Brain microvascular endothelial cell (primary cell): ENCODE measurements around the gene SH3D21.

Experiments
- DNase-seq: peaks from one replicate; pipeline ENCODE4 v3.0.0-alpha.2; 2020
- H3K27ac ChIP-seq: fragments of 250-450 bp; sonication (Bioruptor Pico); 2 replicates; pipeline ENCODE4 v1.5.1; 2020; ENCODE audit warnings: mild to moderate bottlenecking, moderate library complexity
- H3K27me3 ChIP-seq: fragments of 250-450 bp; sonication (Bioruptor Pico); replicated peaks from 2 replicates; pipeline ENCODE4 v1.5.1; 2020; ENCODE audit warnings: mild to moderate bottlenecking
- H3K36me3 ChIP-seq: fragments of 250-450 bp; sonication (Bioruptor Pico); replicated peaks from 2 replicates; pipeline ENCODE4 v1.5.1; 2020; ENCODE audit warnings: mild to moderate bottlenecking
- H3K4me3 ChIP-seq: 2 replicates; pipeline ENCODE4 v1.5.1; 2011; ENCODE audit warnings: low read depth, mild to moderate bottlenecking, control low read depth, low read length, moderate library complexity
- in situ Hi-C: cut with HindIII; loops from 2 replicates; pipeline ENCODE4 v1.10.0; 2017; ENCODE audit warnings: low sequenced_read_pairs, low pct_ligation_motif_present
- TF ChIP-seq, protein P1 (sequence below): IDR thresholded peaks from 2 replicates; pipeline ENCODE4 v1.5.1; 2011; ENCODE audit warnings: low read depth, mild to moderate bottlenecking, moderate library complexity, low read length, control low read depth, inconsistent platforms; ENCODE audit errors: missing control alignments

SH3D21 gene

DNA sequence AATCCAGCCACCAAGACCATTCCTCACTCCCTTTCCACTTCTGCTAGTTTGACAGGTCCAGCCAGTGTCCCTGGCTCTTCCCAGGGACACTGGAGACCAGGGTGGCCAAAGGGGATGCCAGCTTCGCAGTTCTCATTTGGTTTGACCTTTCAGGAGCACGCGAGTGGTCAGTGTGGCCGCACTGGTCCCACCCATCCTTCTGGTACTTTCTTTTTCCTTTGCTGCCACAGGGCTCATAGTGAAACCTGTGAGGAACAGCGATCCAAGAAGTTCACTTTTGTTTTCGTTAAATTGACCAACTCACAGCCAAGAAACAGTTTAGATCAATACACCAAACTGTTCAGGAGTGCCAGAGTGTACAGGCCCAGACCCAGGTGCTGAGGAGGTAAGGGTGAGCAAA is 31.7 kb downstream of the SH3D21 start:
- peaks cover 34% of the 10 kb centered on the region for H3K36me3 ChIP-seq
- in situ Hi-C loops = no loop called here
- DNase-seq = no peak
- no peaks in the 10 kb centered on the region for H3K27me3 ChIP-seq
- TF ChIP-seq, protein P1, sequence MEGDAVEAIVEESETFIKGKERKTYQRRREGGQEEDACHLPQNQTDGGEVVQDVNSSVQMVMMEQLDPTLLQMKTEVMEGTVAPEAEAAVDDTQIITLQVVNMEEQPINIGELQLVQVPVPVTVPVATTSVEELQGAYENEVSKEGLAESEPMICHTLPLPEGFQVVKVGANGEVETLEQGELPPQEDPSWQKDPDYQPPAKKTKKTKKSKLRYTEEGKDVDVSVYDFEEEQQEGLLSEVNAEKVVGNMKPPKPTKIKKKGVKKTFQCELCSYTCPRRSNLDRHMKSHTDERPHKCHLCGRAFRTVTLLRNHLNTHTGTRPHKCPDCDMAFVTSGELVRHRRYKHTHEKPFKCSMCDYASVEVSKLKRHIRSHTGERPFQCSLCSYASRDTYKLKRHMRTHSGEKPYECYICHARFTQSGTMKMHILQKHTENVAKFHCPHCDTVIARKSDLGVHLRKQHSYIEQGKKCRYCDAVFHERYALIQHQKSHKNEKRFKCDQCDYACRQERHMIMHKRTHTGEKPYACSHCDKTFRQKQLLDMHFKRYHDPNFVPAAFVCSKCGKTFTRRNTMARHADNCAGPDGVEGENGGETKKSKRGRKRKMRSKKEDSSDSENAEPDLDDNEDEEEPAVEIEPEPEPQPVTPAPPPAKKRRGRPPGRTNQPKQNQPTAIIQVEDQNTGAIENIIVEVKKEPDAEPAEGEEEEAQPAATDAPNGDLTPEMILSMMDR = no peak
- no peak overlapping the region for H3K27ac ChIP-seq
- H3K4me3 ChIP-seq = no peak overlapping the region

- H3K27me3 ChIP-seq = no peaks in the 10 kb centered on the region
- peaks cover 45% of the 10 kb centered on the region for H3K36me3 ChIP-seq
- no peak overlapping the region for H3K4me3 ChIP-seq
- DNase-seq = no peak
- TF ChIP-seq, protein P1 = no peak
- no peak overlapping the region for H3K27ac ChIP-seq
- in situ Hi-C loops = no loop called here
Measured at GRCh38 chr1:36339215-36339614, 33.0 kb downstream of the SH3D21 start.

DNA sequence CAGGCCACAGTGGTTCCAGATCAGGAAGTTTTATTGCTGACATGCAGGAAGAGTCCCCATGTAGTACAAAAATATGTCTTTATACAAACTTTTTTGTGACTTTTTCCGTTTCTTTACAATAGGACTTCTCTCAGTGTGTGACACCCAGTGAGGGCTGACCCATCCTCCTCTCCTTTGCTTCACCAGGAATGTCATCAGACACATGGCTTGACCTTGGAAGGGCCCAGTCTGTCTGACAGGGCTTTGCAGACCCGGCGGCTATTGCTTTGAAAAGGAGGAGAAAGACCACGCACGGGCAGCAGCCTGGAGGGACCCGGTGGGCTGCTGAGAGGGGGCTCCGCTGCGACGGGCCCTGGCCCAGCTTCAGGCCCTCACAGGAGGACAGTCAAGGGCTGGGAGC is 33.4 kb downstream of the SH3D21 start:
- no peak for DNase-seq
- H3K27ac ChIP-seq = no peak overlapping the region

DNA sequence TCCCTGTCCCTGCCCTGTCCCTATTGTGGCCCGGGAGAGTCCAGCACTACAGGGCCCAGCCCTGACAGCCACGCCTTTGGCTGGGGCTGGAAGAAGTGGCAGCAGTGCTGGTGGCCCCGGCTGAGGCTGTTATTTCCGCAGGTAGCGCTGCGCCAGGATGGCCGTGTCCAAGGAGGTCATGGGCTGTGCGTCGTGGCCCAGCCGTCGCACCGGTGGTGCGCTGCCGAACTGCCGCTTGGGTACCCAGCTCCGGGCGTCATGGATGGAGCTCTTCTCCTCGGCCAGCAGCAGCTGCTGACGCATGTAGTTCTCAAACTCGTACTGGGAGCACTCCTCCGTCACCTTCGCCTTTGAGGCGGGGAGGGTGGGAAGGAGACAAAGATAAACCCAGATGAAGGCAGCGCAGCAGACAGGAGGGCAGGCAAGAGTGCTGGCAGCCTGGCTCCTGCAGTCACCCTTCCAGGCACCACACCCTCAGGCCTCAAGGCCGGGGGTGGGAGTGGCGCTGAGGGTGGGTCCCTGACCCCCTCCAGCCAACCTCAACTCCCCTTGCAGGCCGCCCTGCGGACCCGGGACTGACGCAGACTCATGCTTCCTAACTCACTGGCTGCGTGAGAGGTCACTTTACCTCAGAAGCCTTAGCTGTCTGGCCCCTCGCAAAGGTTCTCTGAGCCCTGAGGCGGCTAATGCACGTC is 35.6 kb downstream of the SH3D21 start:
- H3K4me3 ChIP-seq = no peak overlapping the region
- no peak for DNase-seq
- TF ChIP-seq, protein P1 = no peak
- H3K36me3 ChIP-seq = peaks cover 59% of the 10 kb centered on the region
- H3K27me3 ChIP-seq = no peaks in the 10 kb centered on the region
- in situ Hi-C loops = no loop called here
- H3K27ac ChIP-seq = no peak overlapping the region

More for the DNA sequence above, 33.4 kb downstream of the SH3D21 start:
- in situ Hi-C loops = no loop called here
- TF ChIP-seq, protein P1 = no peak
- Histone ChIP-seq H3K27me3 (no peaks in the 10 kb centered on the region), H3K4me3 (no peak overlapping the region), H3K36me3 (peaks cover 45% of the 10 kb centered on the region)

DNA sequence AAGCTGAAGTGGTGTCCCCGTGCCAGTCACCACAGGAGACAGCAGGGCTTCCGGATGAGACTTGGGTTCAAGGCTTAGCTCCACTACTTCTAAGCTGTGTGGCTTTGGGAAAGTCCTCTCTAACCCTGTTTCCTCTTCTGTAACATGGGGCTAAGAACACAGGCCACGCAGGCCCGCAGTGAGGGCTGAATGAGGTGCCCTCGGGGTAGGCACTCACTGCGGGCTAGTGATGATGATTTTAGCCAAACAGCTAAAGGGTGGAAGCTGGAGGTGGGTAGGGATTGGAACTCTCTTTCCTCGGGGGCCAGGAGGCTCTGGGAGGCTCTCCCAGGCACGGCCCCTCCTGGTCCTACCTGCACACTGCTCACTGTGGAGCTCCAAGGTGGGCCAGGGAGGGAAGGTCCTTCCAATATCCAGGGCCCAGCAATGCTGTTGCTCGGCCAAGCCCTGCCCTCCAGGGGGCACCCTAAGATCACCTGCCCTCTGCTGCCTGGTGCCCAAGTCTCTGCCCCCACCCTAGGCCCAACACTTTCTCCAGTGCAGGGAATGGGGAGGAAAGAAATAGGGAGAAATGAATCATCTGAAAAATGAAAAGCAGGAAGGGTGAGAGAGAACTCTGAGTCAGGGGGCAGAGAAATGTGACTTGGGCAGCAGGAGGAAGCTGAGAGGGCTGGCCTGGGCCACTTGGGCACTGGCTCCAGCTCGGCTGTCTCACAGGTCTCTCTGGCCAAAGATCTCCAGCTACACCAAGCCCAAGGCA is 36.4 kb downstream of the SH3D21 start:
- Histone ChIP-seq H3K4me3 (no peak overlapping the region), H3K27me3 (no peaks in the 10 kb centered on the region), H3K27ac (peak overlapping the region; percentile 63), H3K36me3 (peaks cover 65% of the 10 kb centered on the region)
- in situ Hi-C loops = no loop called here
- peak; percentile 29 for DNase-seq
- TF ChIP-seq, protein P1 = peak; percentile 82
